ENCODE data around the gene JAG2.

JAG2 gene

GRCh38 chr14:105149146-105149781 is 19.3 kb downstream of the JAG2 start:
- no peak for DNase-seq

GRCh38 chr14:105148604-105149145 is 19.9 kb downstream of the JAG2 start:
- DNase-seq = no peak

- no peak for DNase-seq
Observed at GRCh38 chr14:105147671-105148603, 20.6 kb downstream of the JAG2 start.

- no peak for DNase-seq
Observed at GRCh38 chr14:105146976-105147635, 21.5 kb downstream of the JAG2 start.

- DNase-seq = no peak
Observed at GRCh38 chr14:105146181-105146975, 22.2 kb downstream of the JAG2 start.

GRCh38 chr14:105145381-105146180 is 23.0 kb downstream of the JAG2 start:
- no peak for DNase-seq

GRCh38 chr14:105144666-105145380 is 23.8 kb downstream of the JAG2 start:
- DNase-seq = no peak

- DNase-seq = no peak
Observed at GRCh38 chr14:105144026-105144665, 24.4 kb downstream of the JAG2 start.

- no peak for DNase-seq
Observed at GRCh38 chr14:105143451-105144025, 25.0 kb downstream of the JAG2 start.

GRCh38 chr14:105142651-105143450 is 25.7 kb downstream of the JAG2 start:
- no peak for DNase-seq

- no peak for DNase-seq
Observed at GRCh38 chr14:105141486-105142281, 26.9 kb downstream of the JAG2 start.

GRCh38 chr14:105141026-105141425 is 27.6 kb downstream of the JAG2 start:
- no peak for DNase-seq

GRCh38 chr14:105140581-105140980 is 28.0 kb downstream of the JAG2 start:
- DNase-seq = no peak

GRCh38 chr14:105139831-105140239 is 28.7 kb downstream of the JAG2 start:
- no peak for DNase-seq

- DNase-seq = no peak
Observed at GRCh38 chr14:105139212-105139825, 29.3 kb downstream of the JAG2 start.

- no peak for DNase-seq
Observed at GRCh38 chr14:105138551-105139111, 29.9 kb downstream of the JAG2 start.

- no peak for DNase-seq
Observed at GRCh38 chr14:105138021-105138541, 30.5 kb downstream of the JAG2 start.
